WERI-Rb-1 (cell line): ENCODE results near the gene SLC45A3.

Source experiments
- DNase-seq: peaks from one replicate; pipeline ENCODE4 v3.0.0-alpha.2; 2020
- H3K27ac ChIP-seq: fragments of 250-450 bp; sonication (Bioruptor Pico); 2 replicates; pipeline ENCODE4 v1.5.1; 2020; ENCODE audit warnings: mild to moderate bottlenecking, moderate library complexity
- H3K27me3 ChIP-seq: fragments of 250-450 bp; sonication (Bioruptor Pico); 2 replicates; pipeline ENCODE4 v1.5.1; 2021; ENCODE audit warnings: mild to moderate bottlenecking, low read depth, moderate library complexity; ENCODE audit not compliant: insufficient read depth, severe bottlenecking
- H3K36me3 ChIP-seq: fragments of 250-450 bp; sonication (Bioruptor Pico); 2 replicates; pipeline ENCODE4 v1.5.1; 2020; ENCODE audit warnings: mild to moderate bottlenecking, moderate library complexity
- H3K4me3 ChIP-seq: 2 replicates; pipeline ENCODE4 v1.5.1; 2011; ENCODE audit warnings: low read depth, mild to moderate bottlenecking, control low read depth, low read length
- H3K9me3 ChIP-seq: fragments of 250-450 bp; sonication (Bioruptor Pico); 2 replicates; pipeline ENCODE4 v1.5.1; 2021; ENCODE audit warnings: mild to moderate bottlenecking, moderate library complexity; ENCODE audit not compliant: severe bottlenecking
- CTCF ChIP-seq: IDR thresholded peaks from 2 replicates; pipeline ENCODE4 v1.5.1; 2011; ENCODE audit warnings: low read depth, mild to moderate bottlenecking, control low read depth, inconsistent platforms, low read length

SLC45A3 gene

GRCh38 chr1:205665201-205666045, 14.9 kb downstream of the SLC45A3 start:
- H3K4me3 ChIP-seq = no peak overlapping the region
- peak overlapping the region; percentile 91 for H3K27ac ChIP-seq
- no peaks in the 10 kb centered on the region for H3K9me3 ChIP-seq
- no peaks in the 10 kb centered on the region for H3K27me3 ChIP-seq
- DNase-seq = peak; percentile 89
- peaks cover 34% of the 10 kb centered on the region for H3K36me3 ChIP-seq
- TF ChIP-seq CTCF = no peak

- Histone ChIP-seq H3K9me3 (no peaks in the 10 kb centered on the region), H3K36me3 (peaks cover 43% of the 10 kb centered on the region), H3K27ac (peak overlapping the region; percentile 91), H3K27me3 (no peaks in the 10 kb centered on the region), H3K4me3 (no peak overlapping the region)
- DNase-seq = peak; percentile 70
- TF ChIP-seq CTCF = no peak
These were observed 15.8 kb downstream of the SLC45A3 start for GRCh38 chr1:205664399-205665017.

- H3K4me3 ChIP-seq = no peak overlapping the region
- H3K9me3 ChIP-seq = no peaks in the 10 kb centered on the region
- H3K27ac ChIP-seq = peak overlapping the region; percentile 91
- H3K36me3 ChIP-seq = peaks cover 54% of the 10 kb centered on the region
- TF ChIP-seq CTCF = no peak
- DNase-seq = no peak
- H3K27me3 ChIP-seq = no peaks in the 10 kb centered on the region
These were observed 16.9 kb downstream of the SLC45A3 start for GRCh38 chr1:205663286-205663936.

GRCh38 chr1:205662791-205663190, 17.5 kb downstream of the SLC45A3 start:
- Histone ChIP-seq H3K27ac (peak overlapping the region; percentile 91), H3K9me3 (no peaks in the 10 kb centered on the region), H3K36me3 (peaks cover 56% of the 10 kb centered on the region), H3K4me3 (no peak overlapping the region), H3K27me3 (no peaks in the 10 kb centered on the region)
- TF ChIP-seq CTCF = no peak
- no peak for DNase-seq

GRCh38 chr1:205662135-205662738, 18.1 kb downstream of the SLC45A3 start:
- Histone ChIP-seq H3K9me3 (no peaks in the 10 kb centered on the region), H3K4me3 (no peak overlapping the region), H3K36me3 (peaks cover 56% of the 10 kb centered on the region), H3K27me3 (no peaks in the 10 kb centered on the region), H3K27ac (peak overlapping the region; percentile 91)
- no peak for TF ChIP-seq CTCF
- peak; percentile 97 for DNase-seq
